Measurements from ENCODE around the gene DCLK1.

DNA sequence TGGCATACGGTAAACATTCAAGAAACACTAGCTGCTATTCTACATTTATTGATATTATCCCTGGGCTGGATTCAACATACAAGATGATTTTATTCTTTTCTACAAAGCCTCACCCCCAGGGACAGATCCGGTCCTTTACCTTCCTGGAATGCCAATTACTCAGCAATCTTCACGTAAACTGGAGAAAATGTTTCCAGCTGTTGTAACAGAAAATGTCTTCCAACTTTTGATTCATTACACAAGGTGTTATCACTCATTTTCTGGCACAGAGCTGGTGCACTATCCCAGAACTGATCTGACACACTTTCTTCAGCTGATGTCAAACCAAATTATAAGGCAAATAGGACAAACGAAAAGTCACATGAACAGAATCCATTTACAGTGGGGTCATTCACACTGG is 33.1 kb downstream of the DCLK1 start:
- TF ChIP-seq, protein P1, sequence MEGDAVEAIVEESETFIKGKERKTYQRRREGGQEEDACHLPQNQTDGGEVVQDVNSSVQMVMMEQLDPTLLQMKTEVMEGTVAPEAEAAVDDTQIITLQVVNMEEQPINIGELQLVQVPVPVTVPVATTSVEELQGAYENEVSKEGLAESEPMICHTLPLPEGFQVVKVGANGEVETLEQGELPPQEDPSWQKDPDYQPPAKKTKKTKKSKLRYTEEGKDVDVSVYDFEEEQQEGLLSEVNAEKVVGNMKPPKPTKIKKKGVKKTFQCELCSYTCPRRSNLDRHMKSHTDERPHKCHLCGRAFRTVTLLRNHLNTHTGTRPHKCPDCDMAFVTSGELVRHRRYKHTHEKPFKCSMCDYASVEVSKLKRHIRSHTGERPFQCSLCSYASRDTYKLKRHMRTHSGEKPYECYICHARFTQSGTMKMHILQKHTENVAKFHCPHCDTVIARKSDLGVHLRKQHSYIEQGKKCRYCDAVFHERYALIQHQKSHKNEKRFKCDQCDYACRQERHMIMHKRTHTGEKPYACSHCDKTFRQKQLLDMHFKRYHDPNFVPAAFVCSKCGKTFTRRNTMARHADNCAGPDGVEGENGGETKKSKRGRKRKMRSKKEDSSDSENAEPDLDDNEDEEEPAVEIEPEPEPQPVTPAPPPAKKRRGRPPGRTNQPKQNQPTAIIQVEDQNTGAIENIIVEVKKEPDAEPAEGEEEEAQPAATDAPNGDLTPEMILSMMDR (IDR thresholded peaks at IDR 0.05), result no peak
- no peak for TF ChIP-seq EP300 (IDR thresholded peaks at IDR 0.05)
- TF ChIP-seq POLR2A (IDR thresholded peaks at IDR 0.05; ENCODE audit: low read depth), result no peak

Data from esophagus muscularis mucosa (tissue), 4 donors.